HepG2 (cell line): ENCODE results near the gene KANSL3. TPM values are rescaled to one million over a fixed set of nuclear protein-coding genes. Genes with fewer than 3 reads are reported as not detected.

Source experiments
- ATF7-NPFF ChIP-seq: sonication (generic); formaldehyde crosslinking; IDR thresholded peaks from 2 replicates; pipeline ENCODE4 v1.8.1; 2023; ENCODE audit warnings: mild to moderate bottlenecking, low read depth, missing genetic modification reagents, moderate library complexity
- CERS6 ChIP-seq: sonication (generic); formaldehyde crosslinking; IDR thresholded peaks from 2 replicates; pipeline ENCODE4 v1.5.0; 2020; ENCODE audit warnings: missing genetic modification reagents
- DR1 ChIP-seq: sonication (generic); formaldehyde crosslinking; IDR thresholded peaks from 2 replicates; pipeline ENCODE4 v1.8.0; 2021; ENCODE audit warnings: mild to moderate bottlenecking, missing genetic modification reagents, inconsistent platforms
- EP300 ChIP-seq, 3 experiments: sonication (generic) in 1 of 3; formaldehyde crosslinking in 1 of 3; IDR thresholded peaks; 2 replicates each; pipeline versions ENCODE4 v1.5.1 to v1.6.1; 2011 to 2020; ENCODE audit warnings: low read depth in 2 of 3, low read length in 2 of 3, borderline replicate concordance in 1 of 3, improper control_type of control experiment in 1 of 3, mild to moderate bottlenecking in 1 of 3, missing genetic modification reagents in 1 of 3, moderate library complexity in 1 of 3
- HMG20B ChIP-seq: conservative IDR thresholded peaks from 2 replicates; pipeline ENCODE4 v1.6.1; 2016; ENCODE audit warnings: missing genetic modification reagents, missing compliant biosample characterization
- ISX ChIP-seq: sonication (generic); formaldehyde crosslinking; conservative IDR thresholded peaks from 2 replicates; pipeline ENCODE4 v1.5.0; 2020; ENCODE audit warnings: missing genetic modification reagents
- KIAA2018 ChIP-seq: sonication (generic); formaldehyde crosslinking; IDR thresholded peaks from 2 replicates; pipeline ENCODE4 v1.5.0; 2020; ENCODE audit warnings: mild to moderate bottlenecking, missing genetic modification reagents, borderline replicate concordance
- KLF12 ChIP-seq: sonication (generic); formaldehyde crosslinking; IDR thresholded peaks from 2 replicates; pipeline ENCODE4 v1.4.0; 2020; ENCODE audit warnings: missing genetic modification reagents, borderline replicate concordance
- POGZ ChIP-seq: sonication (generic); formaldehyde crosslinking; IDR thresholded peaks from 2 replicates; pipeline ENCODE4 v1.4.0; 2020; ENCODE audit warnings: mild to moderate bottlenecking, missing genetic modification reagents
- RFX3 ChIP-seq: IDR thresholded peaks from 2 replicates; pipeline ENCODE4 v1.6.1; 2016; ENCODE audit warnings: missing biosample characterization, missing genetic modification reagents
- SMYD3 ChIP-seq: sonication (generic); formaldehyde crosslinking; IDR thresholded peaks from 2 replicates; pipeline ENCODE4 v1.8.1; 2023; ENCODE audit warnings: mild to moderate bottlenecking, missing genetic modification reagents
- ZBTB14 ChIP-seq: sonication (generic); formaldehyde crosslinking; IDR thresholded peaks from 2 replicates; pipeline ENCODE4 v1.4.0; 2020; ENCODE audit warnings: missing genetic modification reagents
- ZHX1 ChIP-seq: sonication (generic); formaldehyde crosslinking; IDR thresholded peaks from 2 replicates; pipeline ENCODE4 v1.8.1; 2022; ENCODE audit warnings: low read depth, mild to moderate bottlenecking, missing genetic modification reagents
- ZNF441 ChIP-seq: sonication (generic); formaldehyde crosslinking; IDR thresholded peaks from 2 replicates; pipeline ENCODE4 v1.7.0; 2021; ENCODE audit warnings: missing genetic modification reagents, borderline replicate concordance
- polyA plus RNA-seq, 8 experiments: library from polyadenylated mRNA; depleted of rRNA in 3 of 8; stranded (reverse) in 7 of 8; unstranded in 1 of 8; fragments of >200 nt; fragmentation: Illumina TruSeq in 4 of 8; extraction: Trizol in 4 of 8; gene quantifications; 2 replicates each; pipeline versions ENCODE4 v1.2.1 to v1.2.3, GENCODE V29; 2011 to 2016; ENCODE audit warnings: low read depth in 4 of 8, missing spikeins in 1 of 8, mixed read lengths in 1 of 8; ENCODE audit not compliant: insufficient read depth in 1 of 8
- total RNA-seq, 5 experiments: library from RNA; depleted of rRNA; stranded (reverse); fragments of >200 nt; fragmentation: Illumina TruSeq; extraction: Trizol; gene quantifications; 2 replicates each; pipeline ENCODE4 v1.2.3, GENCODE V29; 2016; ENCODE audit warnings: low read depth in 1 of 5

The KANSL3 gene
- total and polyA plus RNA-seq, 2 of the 13 experiments (the other 11 are each of a cell fraction or from before 2014, with no cell fraction given), result 20.8 to 37.3 TPM

GRCh38 chr2:96556441-96557330 is 81.4 kb downstream of the KANSL3 start (continued):
- TF ChIP-seq ZHX1 (CRISPR knock-in tag) (peak; percentile 94), ZNF441 (CRISPR knock-in tag) (0 out of 2 replicates have a peak, but pooled peaks have one; percentile 66), DR1 (CRISPR knock-in tag) (no peak), POGZ (CRISPR knock-in tag) (peak; percentile 85), SMYD3 (CRISPR knock-in tag) (no peak), ISX (CRISPR knock-in tag) (no peak), KIAA2018 (no peak), HMG20B (CRISPR knock-in tag) (peak; percentile 85), KLF12 (no peak), RFX3 (CRISPR knock-in tag) (no peak), ZBTB14 (no peak), CERS6 (CRISPR knock-in tag) (no peak), EP300 (IDR thresholded peaks at IDR 0.05; ENCODE audit: low read depth in 2 of 2, low read length in 2 of 2) (peak; percentile 78 to 92), EP300 (CRISPR knock-in tag; IDR thresholded peaks at IDR 0.05; ENCODE audit: borderline replicate concordance) (peak; percentile 91), ATF7-NPFF (CRISPR knock-in tag) (0 out of 2 replicates have a peak, but pooled peaks have one; percentile 77)
